K562 (cell line): ENCODE data around the gene LIX1L. TPM values are rescaled to one million over a fixed set of nuclear protein-coding genes. Genes with fewer than 3 reads are reported as not detected.

ENCODE experiments used
- ATAC-seq: fragments of 200-7000 bp; cut with Tn5 transposase; 3 replicates; pipeline ENCODE4 v1.9.1; 2020; ENCODE audit warnings: moderate library complexity
- BruUV-seq: library from RNA; stranded (reverse); fragments of 400-500 nt; replicated peaks from 2 replicates; lab custom pipeline; 2021; lab: Mats Ljungman, UMichigan
- CTCF ChIA-PET: fragments of 300-600 bp; formaldehyde crosslinking; extraction: SDS; loops from one replicate; lab custom pipeline; 2021; ENCODE audit warnings: low intra/inter-chr PET ratio; lab: Yijun Ruan, JAX
- POLR2A ChIA-PET: fragments of 300-600, 350-650 bp; sonication (Branson Sonifier 250); formaldehyde crosslinking; extraction: SDS; loops from one replicate; lab custom pipeline; 2021; ENCODE audit warnings: antibody characterized with exemption, inconsistent platforms; lab: Yijun Ruan, JAX
- DNase-seq, 4 experiments: peaks; one replicate each; pipeline versions ENCODE4 v3.0.0 to v3.0.0-alpha.2; 2011 to 2018; ENCODE audit warnings: low spot score in 3 of 4, mixed read lengths in 3 of 4; ENCODE audit errors: extremely low read depth in 1 of 4
- FAIRE-seq: peaks from 2 replicates; lab custom pipeline; 2011; peaks lifted over from hg19 to GRCh38; lab: Jason Lieb, UNC
- H2AFZ ChIP-seq: 2 replicates; pipeline ENCODE4 v1.6.0; 2011; ENCODE audit warnings: low read depth, low read length, control low read depth, inconsistent platforms
- H3K27ac ChIP-seq: fragments of 200-600 bp; 3 replicates; pipeline ENCODE4 v1.8.0; 2011; ENCODE audit warnings: low read depth, mild to moderate bottlenecking, control low read depth, inconsistent platforms, low read length, moderate library complexity, mixed read lengths; ENCODE audit errors: extremely low read depth
- H3K27me3 ChIP-seq, 2 experiments: fragments of 300-600 bp in 1 of 2; 2 replicates in 1 of 2; 3 replicates in 1 of 2; pipeline versions ENCODE4 v1.6.0 to v1.8.0; 2011; ENCODE audit warnings: inconsistent platforms in 2 of 2, low read length in 2 of 2, mild to moderate bottlenecking in 1 of 2, mixed read lengths in 1 of 2, moderate library complexity in 1 of 2; ENCODE audit not compliant: control insufficient read depth in 2 of 2, insufficient read depth in 2 of 2
- H3K36me3 ChIP-seq: fragments of 300-600 bp; 3 replicates; pipeline ENCODE4 v1.8.0; 2011; ENCODE audit warnings: mild to moderate bottlenecking, low read length, inconsistent platforms; ENCODE audit not compliant: control insufficient read depth, insufficient read depth
- H3K4me1 ChIP-seq, 2 experiments: fragments of 200-600 bp in 1 of 2; replicated peaks in 1 of 2; 2 replicates in 1 of 2; 3 replicates in 1 of 2; pipeline versions ENCODE4 v1.5.1 to v1.8.0; 2011; ENCODE audit warnings: inconsistent platforms in 2 of 2, low read length in 2 of 2, mild to moderate bottlenecking in 1 of 2, mixed read lengths in 1 of 2, moderate library complexity in 1 of 2; ENCODE audit not compliant: control insufficient read depth in 2 of 2, insufficient read depth in 2 of 2
- H3K4me2 ChIP-seq: 2 replicates; pipeline ENCODE4 v1.6.1; 2011; ENCODE audit warnings: low read length, control low read depth, inconsistent platforms, mixed read lengths; ENCODE audit not compliant: insufficient read depth
- H3K4me3 ChIP-seq: fragments of 200-600 bp; sonication (generic), shearing (Covaris generic); 2 replicates; pipeline ENCODE4 v1.5.1; 2016; ENCODE audit warnings: control low read depth, inconsistent platforms
- H3K79me2 ChIP-seq: fragments of 200-600 bp; 3 replicates; pipeline ENCODE4 v1.8.0; 2011; ENCODE audit warnings: low read length, inconsistent platforms; ENCODE audit not compliant: control insufficient read depth, insufficient read depth
- H3K9ac ChIP-seq, 2 experiments: 2 replicates each; pipeline versions ENCODE4 v1.6.0 to v1.6.1; 2011; ENCODE audit warnings: low read depth in 2 of 2, low read length in 2 of 2, control low read depth in 1 of 2, inconsistent platforms in 1 of 2, mild to moderate bottlenecking in 1 of 2, mixed read lengths in 1 of 2; ENCODE audit not compliant: insufficient read depth in 1 of 2
- H3K9me1 ChIP-seq: one replicate; pipeline ENCODE4 v1.6.0; 2011; ENCODE audit warnings: inconsistent platforms, mild to moderate bottlenecking, low read length, moderate library complexity; ENCODE audit not compliant: control insufficient read depth, insufficient read depth
- H3K9me3 ChIP-seq: replicated peaks from 2 replicates; pipeline ENCODE4 v1.5.1; 2011; ENCODE audit warnings: low read depth, low read length, inconsistent platforms; ENCODE audit not compliant: control insufficient read depth, insufficient read depth
- H4K20me1 ChIP-seq: replicated peaks from 2 replicates; pipeline ENCODE4 v1.6.1; 2011; ENCODE audit warnings: low read length, inconsistent platforms, mixed read lengths; ENCODE audit not compliant: control insufficient read depth, insufficient read depth
- BRD4 ChIP-seq: fragments of 200-600 bp; sonication (generic); IDR thresholded peaks from 2 replicates; pipeline ENCODE4 v1.6.1; 2017; ENCODE audit warnings: inconsistent platforms
- EGR1 ChIP-seq: fragments of 450-650 bp; conservative IDR thresholded peaks from 2 replicates; pipeline ENCODE4 v1.6.1; 2017; ENCODE audit warnings: mild to moderate bottlenecking
- ESRRA ChIP-seq: fragments of 450-650 bp; IDR thresholded peaks from 2 replicates; pipeline ENCODE4 v1.6.1; 2014; ENCODE audit warnings: low read depth, mild to moderate bottlenecking, moderate library complexity, borderline replicate concordance
- MTA1 ChIP-seq: fragments of 450-650 bp; IDR thresholded peaks from 2 replicates; pipeline ENCODE4 v1.6.1; 2017; ENCODE audit warnings: borderline replicate concordance
- MYNN ChIP-seq, 2 experiments: sonication (generic); formaldehyde crosslinking in 1 of 2; IDR thresholded peaks; 2 replicates each; pipeline versions ENCODE4 v1.5.0 to v1.6.1; 2016 to 2020; ENCODE audit warnings: antibody characterized with exemption in 1 of 2, missing genetic modification reagents in 1 of 2
- RBM22 ChIP-seq: fragments of 200-400 bp; formaldehyde crosslinking; IDR thresholded peaks from 2 replicates; pipeline ENCODE4 v1.6.1; 2018; ENCODE audit warnings: low read length, low read depth; ENCODE audit not compliant: poor library complexity, severe bottlenecking
- TOE1 ChIP-seq, 2 experiments: fragments of 450-650 bp in 1 of 2; sonication (generic) in 1 of 2; formaldehyde crosslinking in 1 of 2; IDR thresholded peaks; 2 replicates each; pipeline versions ENCODE4 v1.7.1 to v1.8.0; 2016 to 2022; ENCODE audit warnings: borderline replicate concordance in 2 of 2, mild to moderate bottlenecking in 2 of 2, antibody characterized with exemption in 1 of 2, inconsistent platforms in 1 of 2, low read depth in 1 of 2, missing genetic modification reagents in 1 of 2, moderate library complexity in 1 of 2
- ZC3H4 ChIP-seq: sonication (generic); formaldehyde crosslinking; IDR thresholded peaks from 2 replicates; pipeline ENCODE4 v1.9.0; 2021; ENCODE audit warnings: missing genetic modification reagents, borderline replicate concordance
- ZNF143 ChIP-seq: sonication (generic); formaldehyde crosslinking; IDR thresholded peaks from 2 replicates; pipeline ENCODE4 v1.9.0; 2022; ENCODE audit warnings: mild to moderate bottlenecking, missing genetic modification reagents
- ZNF175 ChIP-seq: fragments of 200-800 bp; sonication (Bioruptor generic); IDR thresholded peaks from 2 replicates; pipeline ENCODE4 v1.6.1; 2016; ENCODE audit warnings: low read depth, mild to moderate bottlenecking, missing genetic modification characterization, missing compliant biosample characterization
- ZNF347 ChIP-seq: fragments of 450-650 bp; formaldehyde crosslinking; IDR thresholded peaks from 2 replicates; pipeline ENCODE4 v1.4.0; 2020; ENCODE audit warnings: low read depth, mild to moderate bottlenecking, moderate library complexity
- ZNF766 ChIP-seq: fragments of 200-800 bp; sonication (Bioruptor generic); conservative IDR thresholded peaks from 2 replicates; pipeline ENCODE4 v1.6.1; 2016; ENCODE audit warnings: missing genetic modification characterization, missing compliant biosample characterization
- in situ Hi-C: fragments of 300-500 bp; cut with MboI; formaldehyde crosslinking; loops from 4 replicates; pipeline ENCODE4 v1.15.0; 2018; ENCODE audit warnings: inconsistent platforms, mixed read lengths
- intact Hi-C: fragments of 100-400 bp; cut with micrococcal nuclease; formaldehyde crosslinking; loops from 2 replicates; pipeline ENCODE4 v1.14.2; 2022
- polyA plus RNA-seq, 8 experiments: library from polyadenylated mRNA; depleted of rRNA in 4 of 8; stranded (reverse) in 5 of 8; unstranded in 3 of 8; fragments of >200 nt; fragmentation: Nextera tagmentation in 2 of 8; fragmentation: Illumina TruSeq in 1 of 8; extraction: Ambion mirVana in 2 of 8; extraction: Trizol in 1 of 8; gene quantifications; 2 replicates each; pipeline versions ENCODE4 v1.2.1 to v1.2.3, GENCODE V29; 2011 to 2014; ENCODE audit warnings: inconsistent platforms in 1 of 8, missing spikeins in 1 of 8
- total RNA-seq, 7 experiments: library from RNA; depleted of rRNA in 6 of 7; stranded (reverse); fragments of >200 nt in 6 of 7; fragmentation: Illumina TruSeq in 2 of 7; extraction: Trizol in 2 of 7; gene quantifications; 2 replicates each; pipeline versions ENCODE4 v1.2.1 to v1.2.3, GENCODE V29; 2011 to 2021; ENCODE audit warnings: low replicate concordance in 1 of 7
- TF ChIP-seq, protein P1 (sequence below): sonication (generic); formaldehyde crosslinking; IDR thresholded peaks from 2 replicates; pipeline ENCODE4 v1.8.0; 2022; ENCODE audit warnings: missing genetic modification reagents, mild to moderate bottlenecking, borderline replicate concordance
- TF ChIP-seq, protein P2 (sequence below): fragments of 250-450 bp; sonication (Bioruptor Pico); IDR thresholded peaks from 2 replicates; pipeline ENCODE4 v1.5.1; 2021; ENCODE audit warnings: mild to moderate bottlenecking
- TF ChIP-seq, protein P3 (sequence below): fragments of 450-650 bp; IDR thresholded peaks from 2 replicates; pipeline ENCODE4 v1.6.1; 2016

LIX1L gene
- total and polyA plus RNA-seq, 9 of the 15 experiments (the other 6 are each of a cell fraction or from before 2014, with no cell fraction given) = 4.6 to 26.5 (median 12.5) TPM

DNA sequence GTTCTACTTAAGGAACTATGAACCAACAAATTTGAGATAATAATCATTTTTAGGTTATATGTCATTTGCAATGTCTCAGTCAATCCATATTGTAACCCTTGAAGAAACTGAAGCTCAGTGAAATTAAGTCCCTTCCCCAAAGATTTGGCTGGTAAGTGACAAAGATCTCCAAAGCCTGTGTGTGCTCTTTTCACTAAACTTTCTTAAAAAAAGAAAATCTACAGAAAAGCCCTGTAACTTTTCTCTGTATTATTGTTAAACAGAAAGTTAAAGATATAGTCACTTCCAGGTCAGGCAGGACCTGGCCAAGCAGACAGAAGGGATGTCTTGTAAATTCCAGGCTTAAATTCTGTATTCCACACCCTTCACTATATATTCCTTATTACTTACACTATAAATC, 1.5 kb downstream of the LIX1L start:
- peaks cover 29% of the 10 kb centered on the region for H3K79me2 ChIP-seq
- no peaks in the 10 kb centered on the region for H3K36me3 ChIP-seq
- peak overlapping the region; percentile 91; the same call in 1 of the 2 replicates for H3K4me2 ChIP-seq
- no TSS peak for BruUV-seq
- H3K9me1 ChIP-seq = no peaks in the 10 kb centered on the region
- ATAC-seq = no peak
- POLR2A ChIA-PET = no interaction called here
- no peaks in the 10 kb centered on the region for H4K20me1 ChIP-seq
- intact Hi-C loops = loop anchor here (2.0 kb wide), 1 partner anchor 24 kb away; no protein-coding TSS in a partner anchor
- H3K9me3 ChIP-seq = no peaks in the 10 kb centered on the region
- H3K27me3 ChIP-seq = no peaks in the 10 kb centered on the region
- no peak for FAIRE-seq
- H3K27ac ChIP-seq = no peak overlapping the region
- TF ChIP-seq RBM22 (no peak), ESRRA (no peak), ZNF143 (CRISPR knock-in tag) (no peak), BRD4 (no peak), ZNF175 (CRISPR knock-in tag) (no peak), ZNF347 (CRISPR knock-in tag) (no peak), ZNF766 (CRISPR knock-in tag) (no peak), TOE1 (IDR thresholded peaks at IDR 0.05; ENCODE audit: borderline replicate concordance) (no peak), TOE1 (CRISPR knock-in tag; IDR thresholded peaks at IDR 0.05; ENCODE audit: borderline replicate concordance, low read depth) (no peak), MTA1 (no peak), EGR1 (no peak), MYNN (IDR thresholded peaks at IDR 0.05) (no peak), MYNN (CRISPR knock-in tag; IDR thresholded peaks at IDR 0.05) (no peak), ZC3H4 (no peak)
- TF ChIP-seq, protein P1, sequence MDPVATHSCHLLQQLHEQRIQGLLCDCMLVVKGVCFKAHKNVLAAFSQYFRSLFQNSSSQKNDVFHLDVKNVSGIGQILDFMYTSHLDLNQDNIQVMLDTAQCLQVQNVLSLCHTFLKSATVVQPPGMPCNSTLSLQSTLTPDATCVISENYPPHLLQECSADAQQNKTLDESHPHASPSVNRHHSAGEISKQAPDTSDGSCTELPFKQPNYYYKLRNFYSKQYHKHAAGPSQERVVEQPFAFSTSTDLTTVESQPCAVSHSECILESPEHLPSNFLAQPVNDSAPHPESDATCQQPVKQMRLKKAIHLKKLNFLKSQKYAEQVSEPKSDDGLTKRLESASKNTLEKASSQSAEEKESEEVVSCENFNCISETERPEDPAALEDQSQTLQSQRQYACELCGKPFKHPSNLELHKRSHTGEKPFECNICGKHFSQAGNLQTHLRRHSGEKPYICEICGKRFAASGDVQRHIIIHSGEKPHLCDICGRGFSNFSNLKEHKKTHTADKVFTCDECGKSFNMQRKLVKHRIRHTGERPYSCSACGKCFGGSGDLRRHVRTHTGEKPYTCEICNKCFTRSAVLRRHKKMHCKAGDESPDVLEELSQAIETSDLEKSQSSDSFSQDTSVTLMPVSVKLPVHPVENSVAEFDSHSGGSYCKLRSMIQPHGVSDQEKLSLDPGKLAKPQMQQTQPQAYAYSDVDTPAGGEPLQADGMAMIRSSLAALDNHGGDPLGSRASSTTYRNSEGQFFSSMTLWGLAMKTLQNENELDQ = no peak
- TF ChIP-seq, protein P2, sequence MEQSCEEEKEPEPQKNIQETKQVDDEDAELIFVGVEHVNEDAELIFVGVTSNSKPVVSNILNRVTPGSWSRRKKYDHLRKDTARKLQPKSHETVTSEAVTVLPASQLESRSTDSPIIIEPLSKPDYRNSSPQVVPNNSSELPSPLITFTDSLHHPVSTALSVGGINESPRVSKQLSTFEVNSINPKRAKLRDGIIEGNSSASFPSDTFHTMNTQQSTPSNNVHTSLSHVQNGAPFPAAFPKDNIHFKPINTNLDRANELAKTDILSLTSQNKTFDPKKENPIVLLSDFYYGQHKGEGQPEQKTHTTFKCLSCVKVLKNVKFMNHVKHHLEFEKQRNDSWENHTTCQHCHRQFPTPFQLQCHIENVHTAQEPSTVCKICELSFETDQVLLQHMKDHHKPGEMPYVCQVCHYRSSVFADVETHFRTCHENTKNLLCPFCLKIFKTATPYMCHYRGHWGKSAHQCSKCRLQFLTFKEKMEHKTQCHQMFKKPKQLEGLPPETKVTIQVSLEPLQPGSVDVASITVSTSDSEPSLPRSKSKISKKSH (CRISPR knock-in tag) = no peak
- TF ChIP-seq, protein P3, sequence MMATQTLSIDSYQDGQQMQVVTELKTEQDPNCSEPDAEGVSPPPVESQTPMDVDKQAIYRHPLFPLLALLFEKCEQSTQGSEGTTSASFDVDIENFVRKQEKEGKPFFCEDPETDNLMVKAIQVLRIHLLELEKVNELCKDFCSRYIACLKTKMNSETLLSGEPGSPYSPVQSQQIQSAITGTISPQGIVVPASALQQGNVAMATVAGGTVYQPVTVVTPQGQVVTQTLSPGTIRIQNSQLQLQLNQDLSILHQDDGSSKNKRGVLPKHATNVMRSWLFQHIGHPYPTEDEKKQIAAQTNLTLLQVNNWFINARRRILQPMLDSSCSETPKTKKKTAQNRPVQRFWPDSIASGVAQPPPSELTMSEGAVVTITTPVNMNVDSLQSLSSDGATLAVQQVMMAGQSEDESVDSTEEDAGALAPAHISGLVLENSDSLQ = no peak
- TF ChIP-seq, all 486 proteins: peak for 0
- in situ Hi-C loops = no loop called here
- H3K4me3 ChIP-seq = peak overlapping the region; percentile 79
- DNase-seq = no peak
- H2AFZ ChIP-seq = no peak overlapping the region; the same call in 1 of the 2 replicates
- H3K9ac ChIP-seq = peak overlapping the region in 1 of 2 experiments; percentile 70; a peak in 2 of 4 replicates
- CTCF ChIA-PET = interaction anchor here (0.5 kb wide), 1 partner anchor 21 kb away, joined by 3 read pairs; no protein-coding TSS in a partner anchor
- H3K4me1 ChIP-seq = peaks cover 15 to 18% of the 10 kb centered on the region in 2 experiments; a peak in 4 of 5 replicates
